ENCODE measurements around the gene CALML6. TPM values are rescaled to one million over a fixed set of nuclear protein-coding genes. Genes with fewer than 3 reads are reported as not detected.
A peak's percentile ranks its signal among the peaks of the same experiment; 100 is the strongest.

CALML6 gene
- total RNA-seq, 6 experiments from 2014 or later: 0.11 to 0.95 (median 0.48) TPM; not detected in 1

GRCh38 chr1:1915911-1916840 lies 1.1 kb downstream of the CALML6 start:
- H3K27ac Mint-ChIP-seq: no peak overlapping the region
- no peaks in the 10 kb centered on the region for H3K36me3 Mint-ChIP-seq (ENCODE audit: low read depth)
- TF ChIP-seq, protein P1, sequence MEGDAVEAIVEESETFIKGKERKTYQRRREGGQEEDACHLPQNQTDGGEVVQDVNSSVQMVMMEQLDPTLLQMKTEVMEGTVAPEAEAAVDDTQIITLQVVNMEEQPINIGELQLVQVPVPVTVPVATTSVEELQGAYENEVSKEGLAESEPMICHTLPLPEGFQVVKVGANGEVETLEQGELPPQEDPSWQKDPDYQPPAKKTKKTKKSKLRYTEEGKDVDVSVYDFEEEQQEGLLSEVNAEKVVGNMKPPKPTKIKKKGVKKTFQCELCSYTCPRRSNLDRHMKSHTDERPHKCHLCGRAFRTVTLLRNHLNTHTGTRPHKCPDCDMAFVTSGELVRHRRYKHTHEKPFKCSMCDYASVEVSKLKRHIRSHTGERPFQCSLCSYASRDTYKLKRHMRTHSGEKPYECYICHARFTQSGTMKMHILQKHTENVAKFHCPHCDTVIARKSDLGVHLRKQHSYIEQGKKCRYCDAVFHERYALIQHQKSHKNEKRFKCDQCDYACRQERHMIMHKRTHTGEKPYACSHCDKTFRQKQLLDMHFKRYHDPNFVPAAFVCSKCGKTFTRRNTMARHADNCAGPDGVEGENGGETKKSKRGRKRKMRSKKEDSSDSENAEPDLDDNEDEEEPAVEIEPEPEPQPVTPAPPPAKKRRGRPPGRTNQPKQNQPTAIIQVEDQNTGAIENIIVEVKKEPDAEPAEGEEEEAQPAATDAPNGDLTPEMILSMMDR (IDR thresholded peaks at IDR 0.05): no peak
- no peaks in the 10 kb centered on the region for H3K4me1 Mint-ChIP-seq (ENCODE audit: low read depth)
- DNase-seq: no peak
- H3K27me3 Mint-ChIP-seq (ENCODE audit: insufficient read depth): peaks cover 14% of the 10 kb centered on the region
- no peak overlapping the region for H3K4me3 Mint-ChIP-seq
- H3K9me3 Mint-ChIP-seq: no peaks in the 10 kb centered on the region

- Mint-ChIP-seq H3K36me3 (ENCODE audit: low read depth) (no peaks in the 10 kb centered on the region), H3K27ac (no peak overlapping the region), H3K4me1 (ENCODE audit: low read depth) (no peaks in the 10 kb centered on the region), H3K9me3 (no peaks in the 10 kb centered on the region), H3K27me3 (ENCODE audit: insufficient read depth) (peaks cover 14% of the 10 kb centered on the region), H3K4me3 (no peak overlapping the region)
- DNase-seq: no peak
- TF ChIP-seq, protein P1 (IDR thresholded peaks at IDR 0.05): no peak
These were observed 1.8 kb downstream of the CALML6 start for GRCh38 chr1:1916851-1917251.

DNA sequence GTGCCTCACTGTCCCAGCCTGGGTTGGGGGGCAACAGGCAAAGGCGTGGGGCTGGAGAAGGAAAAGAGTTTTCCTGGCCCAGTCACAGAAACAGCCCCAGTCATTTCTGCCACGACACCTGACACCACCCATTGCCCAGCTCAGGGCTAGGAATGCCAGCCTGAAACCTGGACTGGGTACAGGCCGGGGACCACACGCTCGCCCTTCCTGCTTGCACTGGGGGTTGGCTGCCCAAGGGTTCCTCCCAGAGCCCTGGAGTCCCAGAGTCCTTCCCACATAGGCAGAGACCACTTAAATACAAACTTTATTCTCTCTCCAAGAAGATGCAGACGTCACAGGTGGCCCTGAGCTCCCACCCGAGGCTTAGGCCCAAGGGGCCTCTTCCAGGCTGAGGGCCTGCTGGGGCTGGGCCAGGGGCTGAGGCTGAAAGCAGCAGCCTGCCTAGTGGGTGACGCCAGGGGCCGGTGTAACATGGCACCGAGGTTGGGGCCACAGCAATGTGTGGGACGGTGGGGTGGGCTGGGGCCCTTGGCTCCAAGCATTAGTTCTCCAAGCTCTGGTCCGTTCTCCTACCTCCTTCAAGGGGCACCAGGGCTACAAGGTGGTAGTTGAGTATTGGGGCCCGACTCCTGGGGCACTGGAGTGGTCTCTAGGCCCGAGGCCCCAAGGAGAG lies 2.4 kb downstream of the CALML6 start:
- no peak overlapping the region for H3K4me3 Mint-ChIP-seq
- H3K9me3 Mint-ChIP-seq: no peaks in the 10 kb centered on the region
- no peak overlapping the region for H3K27ac Mint-ChIP-seq

DNA sequence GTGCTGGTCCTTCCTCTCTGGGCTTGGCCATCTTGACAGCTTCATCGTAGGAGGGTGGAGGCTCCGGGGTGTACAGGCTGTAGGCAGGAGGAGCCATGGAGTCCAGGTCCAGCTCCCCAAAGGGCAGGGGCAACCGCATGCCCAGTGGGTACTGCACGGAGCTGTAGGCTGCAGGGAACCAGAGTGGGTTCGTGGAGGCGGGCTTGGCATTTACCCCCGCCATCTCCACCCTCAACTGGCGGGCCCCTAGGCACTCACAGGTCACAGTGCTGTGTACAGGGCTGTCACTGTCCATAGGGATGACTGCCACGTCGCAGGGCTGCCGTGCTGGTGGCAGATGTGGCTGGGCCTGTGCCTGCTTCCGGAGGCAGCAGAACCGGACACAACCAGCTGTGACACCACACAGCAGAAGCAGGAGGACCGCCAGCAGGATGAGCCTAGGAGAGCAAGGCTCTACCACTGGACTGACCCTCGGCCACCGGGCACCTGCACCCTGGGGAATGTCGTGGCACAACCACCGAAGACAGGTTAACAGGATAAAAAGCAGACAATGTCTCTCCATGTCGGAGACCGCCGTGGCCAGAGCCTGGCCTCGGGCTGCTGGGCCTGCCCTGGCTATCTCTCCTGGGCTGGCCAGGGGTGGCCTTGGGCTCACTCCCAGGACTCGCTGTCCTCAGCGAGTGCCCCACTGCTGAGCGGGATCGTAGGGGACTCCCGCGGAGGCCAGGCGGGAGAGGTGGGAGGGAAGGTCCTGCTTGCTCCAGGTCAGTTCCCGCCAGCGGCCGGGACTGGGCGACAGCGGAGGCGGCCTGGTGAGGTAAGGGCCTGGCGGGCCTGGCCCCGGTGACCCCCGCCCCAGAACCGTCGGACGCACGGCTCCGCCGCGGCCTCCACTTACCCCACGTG lies 3.2 kb downstream of the CALML6 start:
- no peak for DNase-seq
- H3K9me3 Mint-ChIP-seq: no peaks in the 10 kb centered on the region
- no peak overlapping the region for H3K4me3 Mint-ChIP-seq
- H3K36me3 Mint-ChIP-seq (ENCODE audit: low read depth): no peaks in the 10 kb centered on the region
- H3K27ac Mint-ChIP-seq: no peak overlapping the region
- TF ChIP-seq, protein P1 (IDR thresholded peaks at IDR 0.05): no peak
- H3K4me1 Mint-ChIP-seq (ENCODE audit: low read depth): no peaks in the 10 kb centered on the region
- peaks cover 18% of the 10 kb centered on the region for H3K27me3 Mint-ChIP-seq (ENCODE audit: insufficient read depth)

More for the DNA sequence above, 2.4 kb downstream of the CALML6 start:
- TF ChIP-seq, protein P1 (IDR thresholded peaks at IDR 0.05): no peak
- Mint-ChIP-seq H3K36me3 (ENCODE audit: low read depth) (no peaks in the 10 kb centered on the region), H3K4me1 (ENCODE audit: low read depth) (no peaks in the 10 kb centered on the region), H3K27me3 (ENCODE audit: insufficient read depth) (peaks cover 16% of the 10 kb centered on the region)
- DNase-seq: no peak

DNA sequence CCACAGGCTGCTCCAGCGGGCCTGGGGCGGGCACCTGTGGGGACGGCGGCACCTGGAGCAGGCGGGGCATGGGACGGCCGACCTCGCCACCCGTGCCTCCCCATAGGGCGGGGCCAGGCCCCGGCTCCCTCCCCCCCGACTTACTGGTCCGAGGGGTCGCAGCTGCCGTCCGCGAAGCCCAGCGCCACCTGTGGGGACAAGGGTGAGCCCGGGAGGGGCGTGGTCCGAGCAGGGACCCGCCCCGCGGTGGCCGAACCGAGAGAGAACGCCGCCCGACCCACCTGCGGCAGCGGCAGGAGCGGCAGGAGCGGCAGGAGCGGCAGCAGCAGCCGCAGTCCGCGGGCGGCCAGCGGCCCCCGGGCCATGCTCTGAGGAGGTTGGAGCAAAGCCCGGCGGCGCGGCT lies 3.8 kb downstream of the CALML6 start, which contains the start of gene TMEM52:
Gene TMEM52 (minus strand): TSS at position 379 of the 403 bp plus-strand sequence. CDS start 14 bp downstream, at position 365.
- DNase-seq: no peak
- peaks cover 16% of the 10 kb centered on the region for H3K27me3 Mint-ChIP-seq (ENCODE audit: insufficient read depth)
- H3K36me3 Mint-ChIP-seq (ENCODE audit: low read depth): no peaks in the 10 kb centered on the region
- no peaks in the 10 kb centered on the region for H3K4me1 Mint-ChIP-seq (ENCODE audit: low read depth)
- TF ChIP-seq, protein P1 (IDR thresholded peaks at IDR 0.05): no peak; the same call in 1 of the 2 replicates
- no peak within 1 kb of the TSS for H3K27ac Mint-ChIP-seq
- H3K4me3 Mint-ChIP-seq: peak within 1 kb of the TSS; percentile 42; the same call in 1 of the 2 replicates
- H3K9me3 Mint-ChIP-seq: no peaks in the 10 kb centered on the region
